ENCODE results near the gene SDC1.
A peak's percentile ranks its signal among the peaks of the same experiment; 100 is the strongest.

DNA sequence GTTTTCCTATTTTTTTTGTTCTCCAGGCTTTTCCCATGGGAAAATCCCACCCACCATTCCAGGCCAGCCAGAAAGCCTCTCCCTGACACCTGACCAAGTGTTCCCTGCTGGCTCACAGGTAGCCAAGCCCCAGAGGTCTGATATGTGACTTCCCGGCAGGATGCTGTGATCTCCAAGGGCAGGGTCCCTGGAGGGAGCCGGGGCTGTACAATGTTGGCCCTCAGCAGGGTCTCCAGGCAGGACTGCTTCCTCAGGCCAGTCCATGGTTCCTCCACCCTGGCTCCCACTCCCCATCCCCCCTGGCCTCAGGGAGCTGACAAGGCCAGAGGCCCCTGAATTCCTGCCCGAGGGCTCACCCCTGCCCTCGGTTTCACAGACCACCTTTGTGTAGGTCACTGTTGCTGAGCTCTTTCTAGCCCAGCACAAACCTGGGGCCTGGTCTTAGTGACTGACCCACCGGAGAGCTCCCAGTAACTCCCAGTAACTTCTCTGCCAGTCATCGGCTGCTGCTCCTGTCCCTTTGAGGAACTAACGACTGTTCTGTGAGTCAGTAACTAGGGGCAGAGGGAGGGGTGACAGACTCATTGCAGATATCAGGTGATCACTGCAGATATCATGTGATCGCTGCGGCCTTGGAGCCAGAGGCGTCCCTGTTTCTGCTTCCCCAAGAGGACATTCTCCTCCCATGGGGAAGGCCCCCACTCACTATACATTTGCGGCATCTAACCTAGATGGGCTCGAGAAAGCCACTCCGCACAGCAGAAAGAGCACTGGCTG, 38.7 kb downstream of the SDC1 start:
- TF ChIP-seq POLR2A (IDR thresholded peaks at IDR 0.05) (peak; percentile 96), POLR2AphosphoS5 (IDR thresholded peaks at IDR 0.05) (peak; percentile 67 to 96 (median 84)), EP300 (IDR thresholded peaks at IDR 0.05; ENCODE audit: low read depth) (no peak)
- TF ChIP-seq, protein P1, sequence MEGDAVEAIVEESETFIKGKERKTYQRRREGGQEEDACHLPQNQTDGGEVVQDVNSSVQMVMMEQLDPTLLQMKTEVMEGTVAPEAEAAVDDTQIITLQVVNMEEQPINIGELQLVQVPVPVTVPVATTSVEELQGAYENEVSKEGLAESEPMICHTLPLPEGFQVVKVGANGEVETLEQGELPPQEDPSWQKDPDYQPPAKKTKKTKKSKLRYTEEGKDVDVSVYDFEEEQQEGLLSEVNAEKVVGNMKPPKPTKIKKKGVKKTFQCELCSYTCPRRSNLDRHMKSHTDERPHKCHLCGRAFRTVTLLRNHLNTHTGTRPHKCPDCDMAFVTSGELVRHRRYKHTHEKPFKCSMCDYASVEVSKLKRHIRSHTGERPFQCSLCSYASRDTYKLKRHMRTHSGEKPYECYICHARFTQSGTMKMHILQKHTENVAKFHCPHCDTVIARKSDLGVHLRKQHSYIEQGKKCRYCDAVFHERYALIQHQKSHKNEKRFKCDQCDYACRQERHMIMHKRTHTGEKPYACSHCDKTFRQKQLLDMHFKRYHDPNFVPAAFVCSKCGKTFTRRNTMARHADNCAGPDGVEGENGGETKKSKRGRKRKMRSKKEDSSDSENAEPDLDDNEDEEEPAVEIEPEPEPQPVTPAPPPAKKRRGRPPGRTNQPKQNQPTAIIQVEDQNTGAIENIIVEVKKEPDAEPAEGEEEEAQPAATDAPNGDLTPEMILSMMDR (IDR thresholded peaks at IDR 0.05), result no peak
